ENCODE measurements around the gene REXO1. TPM values are rescaled to one million over a fixed set of nuclear protein-coding genes. Genes with fewer than 3 reads are reported as not detected.

The REXO1 gene
- total and polyA plus RNA-seq, 2 experiments from 2014 or later: 20.2 to 90.1 TPM

GRCh38 chr19:1823539-1824251 lies 24.6 kb downstream of the REXO1 start (continued):
- TF ChIP-seq ZNF462 (CRISPR knock-in tag; IDR thresholded peaks at IDR 0.05) (no peak), POLR2AphosphoS5 (IDR thresholded peaks at IDR 0.05; ENCODE audit: low read depth) (no peak)

GRCh38 chr19:1823020-1823419 lies 25.3 kb downstream of the REXO1 start:
- Histone ChIP-seq H3K9me2 (ENCODE audit: insufficient read depth) (no peaks in the 10 kb centered on the region), H3K4me3 (no peak overlapping the region), H3K36me3 (ENCODE audit: insufficient read depth) (no peaks in the 10 kb centered on the region; the same call in 1 of the 2 replicates), H3K27me3 (ENCODE audit: insufficient read depth) (no peaks in the 10 kb centered on the region), H3K4me2 (no peak overlapping the region), H4K20me1 (replicated peaks; ENCODE audit: insufficient read depth) (no peaks in the 10 kb centered on the region), H3K27ac (ENCODE audit: low read depth) (0 out of 2 replicates have a peak overlapping the region, but pooled peaks have one; percentile 19), H3K4me1 (ENCODE audit: insufficient read depth) (no peaks in the 10 kb centered on the region), H3F3A (replicated peaks; ENCODE audit: low read depth) (0 out of 2 replicates have a peak, but pooled peaks cover 4% of the 10 kb centered on the region), H3K79me2 (replicated peaks; ENCODE audit: insufficient read depth) (no peaks in the 10 kb centered on the region), H2AFZ (no peak overlapping the region)
- no peak for DNase-seq (ENCODE audit: low spot score)
- no peak for ATAC-seq
- Mint-ChIP-seq H3K27ac (no peak overlapping the region), H3K27me3 (ENCODE audit: insufficient read depth, low read depth, poor library complexity) (peaks cover 4% of the 10 kb centered on the region), H3K9me3 (no peaks in the 10 kb centered on the region), H3K4me1 (peaks cover 8% of the 10 kb centered on the region), H3K4me3 (no peak overlapping the region), H3K36me3 (ENCODE audit: low read depth) (peaks cover 36% of the 10 kb centered on the region)
- TF ChIP-seq ZNF114 (CRISPR knock-in tag; IDR thresholded peaks at IDR 0.05) (no peak), REST (IDR thresholded peaks at IDR 0.05; ENCODE audit: unreplicated experiment) (no peak), ETS1 (IDR thresholded peaks at IDR 0.05) (no peak), JUNB (IDR thresholded peaks at IDR 0.05; ENCODE audit: unreplicated experiment) (no peak), NANOG (IDR thresholded peaks at IDR 0.05; ENCODE audit: borderline replicate concordance) (no peak)
